Measurements from ENCODE around the gene CERS6.
"Not testable (repeated sequence)": the region's sequence is repeated elsewhere in the genome, so short reads cannot be mapped to it uniquely, and the experiment has no call there.

Gene CERS6

GRCh38 chr2:168790226-168790902, 334.3 kb downstream of the CERS6 start:
- Mint-ChIP-seq H3K27me3 (no peaks in the 10 kb centered on the region), H3K27ac (no peak overlapping the region), H3K9me3 (peaks cover 0 to 5% of the 10 kb centered on the region in 2 donors), H3K4me3 (no peak overlapping the region), H3K4me1 (no peaks in the 10 kb centered on the region)
- DNase-seq (no peak), ATAC-seq (no peak)

GRCh38 chr2:168791140-168791539, 335.1 kb downstream of the CERS6 start:
- H3K27ac Mint-ChIP-seq, H3K4me3 Mint-ChIP-seq, H3K27me3 Mint-ChIP-seq, DNase-seq, ATAC-seq, H3K9me3 Mint-ChIP-seq, H3K4me1 Mint-ChIP-seq: not testable (repeated sequence)

- ATAC-seq (no peak), DNase-seq (no peak)
- Mint-ChIP-seq H3K9me3 (peaks cover 0 to 5% of the 10 kb centered on the region in 2 donors), H3K4me1 (no peaks in the 10 kb centered on the region), H3K27me3 (no peaks in the 10 kb centered on the region), H3K27ac (no peak overlapping the region), H3K4me3 (no peak overlapping the region)
These were observed 337.5 kb downstream of the CERS6 start for GRCh38 chr2:168793596-168793995.

GRCh38 chr2:168794968-168795367, 338.9 kb downstream of the CERS6 start:
- Mint-ChIP-seq H3K27ac (no peak overlapping the region), H3K27me3 (no peaks in the 10 kb centered on the region), H3K4me3 (no peak overlapping the region), H3K9me3 (peaks cover 0 to 5% of the 10 kb centered on the region in 2 donors), H3K4me1 (no peaks in the 10 kb centered on the region)
- ATAC-seq = no peak
- DNase-seq = no peak

GRCh38 chr2:168796090-168796577, 340.1 kb downstream of the CERS6 start:
- Mint-ChIP-seq H3K9me3 (no peaks in the 10 kb centered on the region), H3K27ac (no peak overlapping the region), H3K27me3 (no peaks in the 10 kb centered on the region), H3K4me3 (no peak overlapping the region), H3K4me1 (no peaks in the 10 kb centered on the region)
- no peak for ATAC-seq
- no peak for DNase-seq

GRCh38 chr2:168796583-168797285, 340.7 kb downstream of the CERS6 start:
- DNase-seq (no peak), ATAC-seq (no peak)
- H3K27ac Mint-ChIP-seq = no peak overlapping the region
- H3K9me3 Mint-ChIP-seq = no peaks in the 10 kb centered on the region
- H3K4me3 Mint-ChIP-seq = no peak overlapping the region
- peaks cover 1% of the 10 kb centered on the region for H3K4me1 Mint-ChIP-seq
- H3K27me3 Mint-ChIP-seq = no peaks in the 10 kb centered on the region

- Mint-ChIP-seq H3K4me3 (no peak overlapping the region), H3K27ac (no peak overlapping the region), H3K4me1 (peaks cover 7% of the 10 kb centered on the region), H3K9me3 (no peaks in the 10 kb centered on the region), H3K27me3 (no peaks in the 10 kb centered on the region)
- ATAC-seq (no peak), DNase-seq (no peak)
These were observed 341.2 kb downstream of the CERS6 start for GRCh38 chr2:168797286-168797655.

GRCh38 chr2:168798076-168798887, 342.2 kb downstream of the CERS6 start:
- H3K27ac Mint-ChIP-seq = no peak overlapping the region

GRCh38 chr2:168798888-168799410, 342.9 kb downstream of the CERS6 start:
- ATAC-seq (no peak), DNase-seq (no peak)
- peaks cover 17% of the 10 kb centered on the region for H3K4me1 Mint-ChIP-seq
- H3K27ac Mint-ChIP-seq = no peak overlapping the region
- H3K27me3 Mint-ChIP-seq = no peaks in the 10 kb centered on the region
- H3K9me3 Mint-ChIP-seq = no peaks in the 10 kb centered on the region
- no peak overlapping the region for H3K4me3 Mint-ChIP-seq

More at GRCh38 chr2:168798076-168798887, 342.2 kb downstream of the CERS6 start:
- no peak overlapping the region for H3K4me3 Mint-ChIP-seq
- no peaks in the 10 kb centered on the region for H3K27me3 Mint-ChIP-seq
- ATAC-seq = no peak
- H3K9me3 Mint-ChIP-seq = no peaks in the 10 kb centered on the region
- H3K4me1 Mint-ChIP-seq = peaks cover 17% of the 10 kb centered on the region
- no peak for DNase-seq

GRCh38 chr2:168801471-168801870, 345.4 kb downstream of the CERS6 start:
- Mint-ChIP-seq H3K4me1 (peaks cover 17% of the 10 kb centered on the region), H3K27ac (no peak overlapping the region), H3K27me3 (no peaks in the 10 kb centered on the region), H3K4me3 (no peak overlapping the region), H3K9me3 (no peaks in the 10 kb centered on the region)
- DNase-seq (no peak), ATAC-seq (no peak)

GRCh38 chr2:168801961-168802858, 346.1 kb downstream of the CERS6 start, which contains the start of gene NOSTRIN:
Gene NOSTRIN (plus strand): TSS chr2:168802637. CDS start chr2:168802647, 10 bp downstream.
- DNase-seq = no peak
- ATAC-seq = no peak
- H3K4me3 Mint-ChIP-seq = no peak within 1 kb of the TSS
- H3K27me3 Mint-ChIP-seq = no peaks in the 10 kb centered on the region
- no peaks in the 10 kb centered on the region for H3K9me3 Mint-ChIP-seq
- H3K27ac Mint-ChIP-seq = peak within 1 kb of the TSS in 1 of 2 donors; percentile 50
- peaks cover 17% of the 10 kb centered on the region for H3K4me1 Mint-ChIP-seq

GRCh38 chr2:168802859-168803725, 347.0 kb downstream of the CERS6 start:
- H3K4me1 Mint-ChIP-seq = peaks cover 17% of the 10 kb centered on the region
- DNase-seq (no peak), ATAC-seq (no peak)
- no peak overlapping the region for H3K4me3 Mint-ChIP-seq
- H3K27ac Mint-ChIP-seq = peak overlapping the region in 1 of 2 donors; percentile 50
- no peaks in the 10 kb centered on the region for H3K27me3 Mint-ChIP-seq
- H3K9me3 Mint-ChIP-seq = no peaks in the 10 kb centered on the region

- DNase-seq = no peak
- no peak overlapping the region for H3K27ac Mint-ChIP-seq
- no peaks in the 10 kb centered on the region for H3K27me3 Mint-ChIP-seq
- ATAC-seq = no peak
- peaks cover 17% of the 10 kb centered on the region for H3K4me1 Mint-ChIP-seq
- no peaks in the 10 kb centered on the region for H3K9me3 Mint-ChIP-seq
- H3K4me3 Mint-ChIP-seq = no peak overlapping the region
These were observed 348.1 kb downstream of the CERS6 start for GRCh38 chr2:168804214-168804613.

- DNase-seq (no peak), ATAC-seq (no peak)
- Mint-ChIP-seq H3K27me3 (no peaks in the 10 kb centered on the region), H3K9me3 (no peaks in the 10 kb centered on the region), H3K27ac (no peak overlapping the region), H3K4me1 (peaks cover 17% of the 10 kb centered on the region), H3K4me3 (no peak overlapping the region)
These were observed 349.5 kb downstream of the CERS6 start for GRCh38 chr2:168805615-168806014.
